ENCODE measurements around the gene KLHDC8B. TPM values are rescaled to one million over a fixed set of nuclear protein-coding genes. Genes with fewer than 3 reads are reported as not detected.

The KLHDC8B gene
- polyA plus RNA-seq, 3 donors: 7.5 to 16.7 (median 12.9) TPM

DNA sequence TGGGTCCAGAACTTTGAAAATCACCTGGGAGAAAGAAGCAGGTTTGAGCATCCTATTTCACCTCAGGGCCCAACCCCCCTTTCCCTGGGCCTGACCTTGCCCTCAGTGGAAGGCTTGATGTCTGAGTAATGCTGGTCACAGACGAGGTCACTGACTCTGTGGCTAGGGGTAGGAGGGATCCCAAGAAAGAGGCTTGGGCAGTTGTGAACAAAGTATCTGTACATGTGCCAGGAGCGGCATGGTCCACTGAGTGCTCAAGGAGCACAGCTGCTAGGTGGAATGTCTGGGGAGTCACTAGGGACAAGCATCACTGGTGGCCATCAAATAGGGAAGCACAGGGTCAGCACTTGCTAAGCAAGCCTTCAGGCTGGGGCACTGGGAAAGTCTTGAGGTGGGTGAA is 12.6 kb upstream of the KLHDC8B start:
- peak overlapping the region in 4 of 7 donors; percentile 10 to 36 (median 26) for H3K27ac Mint-ChIP-seq
- intact Hi-C loops (cut with micrococcal nuclease): loop anchor here (5.0 to 10.0 kb wide), 2 partner anchors 164 to 171 kb away; partner anchors contain the start of gene P4HTM (in 1 of the 2)
- H3K4me2 ChIP-seq (replicated peaks; ENCODE audit: extremely low read depth, low read length, poor library complexity, severe bottlenecking): no peak overlapping the region
- peaks cover 0 to 3% (median 2%) of the 10 kb centered on the region in 3 donors for H3K27me3 Mint-ChIP-seq (ENCODE audit: low read depth in 3 of 3)
- peaks cover 13% of the 10 kb centered on the region for H3K79me2 ChIP-seq (ENCODE audit: insufficient read depth, low read length)
- H3K9ac ChIP-seq (ENCODE audit: insufficient read depth, low read length, poor library complexity, severe bottlenecking): no peak overlapping the region
- H4K20me1 ChIP-seq (ENCODE audit: insufficient read depth, low read length): peaks cover 23% of the 10 kb centered on the region
- peaks cover 10 to 24% of the 10 kb centered on the region in 2 donors for H3K4me1 ChIP-seq (ENCODE audit: control insufficient read depth in 1 of 2, insufficient read depth in 2 of 2, low read length in 2 of 2)
- H3K36me3 ChIP-seq (replicated peaks in 1 of 2; ENCODE audit: control insufficient read depth in 1 of 2, insufficient read depth in 2 of 2, low read length in 2 of 2): peaks cover 10 to 20% of the 10 kb centered on the region in 2 donors
- H3K27me3 ChIP-seq (ENCODE audit: control insufficient read depth in 2 of 2, insufficient read depth in 2 of 2, low read length in 2 of 2): no peaks in the 10 kb centered on the region
- no peaks in the 10 kb centered on the region for H3K9me3 Mint-ChIP-seq
- no peaks in the 10 kb centered on the region for H3K9me3 ChIP-seq (replicated peaks in 1 of 2; ENCODE audit: control insufficient read depth in 1 of 2, insufficient read depth in 1 of 2, low read length in 2 of 2)
- 90% methylated on average over 2 of the region's 2 CpGs for WGBS (ENCODE audit: insufficient coverage)
- no peak overlapping the region for H3K27ac ChIP-seq (ENCODE audit: low read depth in 1 of 2, low read length in 2 of 2)
- H3K4me3 Mint-ChIP-seq: no peak overlapping the region
- peak in 1 of 3 donors; percentile 1 for DNase-seq
- peaks cover 12% of the 10 kb centered on the region for H3K4me1 Mint-ChIP-seq
- TF ChIP-seq, protein P1, sequence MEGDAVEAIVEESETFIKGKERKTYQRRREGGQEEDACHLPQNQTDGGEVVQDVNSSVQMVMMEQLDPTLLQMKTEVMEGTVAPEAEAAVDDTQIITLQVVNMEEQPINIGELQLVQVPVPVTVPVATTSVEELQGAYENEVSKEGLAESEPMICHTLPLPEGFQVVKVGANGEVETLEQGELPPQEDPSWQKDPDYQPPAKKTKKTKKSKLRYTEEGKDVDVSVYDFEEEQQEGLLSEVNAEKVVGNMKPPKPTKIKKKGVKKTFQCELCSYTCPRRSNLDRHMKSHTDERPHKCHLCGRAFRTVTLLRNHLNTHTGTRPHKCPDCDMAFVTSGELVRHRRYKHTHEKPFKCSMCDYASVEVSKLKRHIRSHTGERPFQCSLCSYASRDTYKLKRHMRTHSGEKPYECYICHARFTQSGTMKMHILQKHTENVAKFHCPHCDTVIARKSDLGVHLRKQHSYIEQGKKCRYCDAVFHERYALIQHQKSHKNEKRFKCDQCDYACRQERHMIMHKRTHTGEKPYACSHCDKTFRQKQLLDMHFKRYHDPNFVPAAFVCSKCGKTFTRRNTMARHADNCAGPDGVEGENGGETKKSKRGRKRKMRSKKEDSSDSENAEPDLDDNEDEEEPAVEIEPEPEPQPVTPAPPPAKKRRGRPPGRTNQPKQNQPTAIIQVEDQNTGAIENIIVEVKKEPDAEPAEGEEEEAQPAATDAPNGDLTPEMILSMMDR (IDR thresholded peaks at IDR 0.05): no peak
- no peak overlapping the region for H2AFZ ChIP-seq (ENCODE audit: insufficient read depth, low read depth, low read length, poor library complexity, severe bottlenecking)
- peaks cover 15 to 29% of the 10 kb centered on the region in 2 donors for H3K36me3 Mint-ChIP-seq
- H3K4me3 ChIP-seq (replicated peaks in 1 of 3; ENCODE audit: low read depth in 2 of 3, low read length in 3 of 3): no peak overlapping the region

DNA sequence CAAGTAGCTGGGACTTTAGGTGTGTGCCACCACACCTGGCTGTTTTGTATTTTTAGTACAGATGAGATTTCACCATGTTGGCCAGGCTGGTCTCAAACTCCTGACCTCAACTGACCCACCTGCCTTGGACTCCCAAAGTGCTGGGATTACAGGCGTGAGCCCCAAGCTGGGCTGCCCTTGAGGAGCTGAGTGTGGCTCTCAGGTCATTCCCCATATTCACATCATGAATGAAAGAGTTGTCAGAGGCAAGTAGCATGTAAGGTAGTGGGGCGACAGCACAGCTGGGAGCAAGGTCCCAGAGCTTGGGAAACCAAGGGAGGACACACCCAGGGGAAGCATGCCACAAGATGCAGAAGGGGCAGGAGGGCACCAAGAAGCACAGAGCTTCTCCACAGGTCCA is 10.2 kb upstream of the KLHDC8B start:
- peaks cover 22 to 41% of the 10 kb centered on the region in 2 donors for H3K36me3 Mint-ChIP-seq
- whole genome bisulfite sequencing (ENCODE audit: insufficient coverage): no CpG with 5 or more reads among the region's 2 CpGs
- no peaks in the 10 kb centered on the region for H3K9me3 ChIP-seq (replicated peaks in 1 of 2; ENCODE audit: control insufficient read depth in 1 of 2, insufficient read depth in 1 of 2, low read length in 2 of 2)
- no peak overlapping the region for H3K4me2 ChIP-seq (replicated peaks; ENCODE audit: extremely low read depth, low read length, poor library complexity, severe bottlenecking)
- H3K36me3 ChIP-seq (replicated peaks in 1 of 2; ENCODE audit: control insufficient read depth in 1 of 2, insufficient read depth in 2 of 2, low read length in 2 of 2): peaks cover 13 to 30% of the 10 kb centered on the region in 2 donors
- H3K27me3 Mint-ChIP-seq (ENCODE audit: low read depth in 3 of 3): peaks cover 0 to 3% (median 2%) of the 10 kb centered on the region in 3 donors
- H3K27me3 ChIP-seq (ENCODE audit: control insufficient read depth in 2 of 2, insufficient read depth in 2 of 2, low read length in 2 of 2): no peaks in the 10 kb centered on the region
- peaks cover 35% of the 10 kb centered on the region for H4K20me1 ChIP-seq (ENCODE audit: insufficient read depth, low read length)
- H3K9ac ChIP-seq (ENCODE audit: insufficient read depth, low read length, poor library complexity, severe bottlenecking): no peak overlapping the region
- no peak overlapping the region for H3K4me3 Mint-ChIP-seq
- H2AFZ ChIP-seq (ENCODE audit: insufficient read depth, low read depth, low read length, poor library complexity, severe bottlenecking): no peak overlapping the region
- H3K4me1 Mint-ChIP-seq: peaks cover 29% of the 10 kb centered on the region
- peak overlapping the region in 1 of 7 donors; percentile 89 for H3K27ac Mint-ChIP-seq
- peaks cover 21 to 42% of the 10 kb centered on the region in 2 donors for H3K4me1 ChIP-seq (ENCODE audit: control insufficient read depth in 1 of 2, insufficient read depth in 2 of 2, low read length in 2 of 2)
- peaks cover 37% of the 10 kb centered on the region for H3K79me2 ChIP-seq (ENCODE audit: insufficient read depth, low read length)
- H3K4me3 ChIP-seq (replicated peaks in 1 of 3; ENCODE audit: low read depth in 2 of 3, low read length in 3 of 3): no peak overlapping the region
- H3K27ac ChIP-seq (ENCODE audit: low read depth in 1 of 2, low read length in 2 of 2): no peak overlapping the region
- intact Hi-C loops (cut with micrococcal nuclease): no loop called here
- peaks cover 0 to 1% (median under 1%) of the 10 kb centered on the region in 7 donors for H3K9me3 Mint-ChIP-seq
- TF ChIP-seq, protein P1 (IDR thresholded peaks at IDR 0.05): no peak
- peak in 1 of 3 donors; percentile 0 for DNase-seq

All from CD14-positive monocyte (primary cell).